K562 (cell line): ENCODE measurements around the gene ACTA2. TPM values are rescaled to one million over a fixed set of nuclear protein-coding genes. Genes with fewer than 3 reads are reported as not detected.
A peak's percentile ranks its signal among the peaks of the same experiment; 100 is the strongest.

Experiments used
- CEBPG ChIP-seq, 3 experiments: fragments of 200-800 bp in 1 of 3; sonication (Bioruptor generic) in 1 of 3; sonication (generic) in 1 of 3; formaldehyde crosslinking in 1 of 3; IDR thresholded peaks in 2 of 3; conservative IDR thresholded peaks in 1 of 3; 2 replicates each; pipeline versions ENCODE4 v1.6.1 to v1.8.0; 2016 to 2022; ENCODE audit warnings: missing compliant biosample characterization in 2 of 3, missing genetic modification characterization in 2 of 3, mild to moderate bottlenecking in 1 of 3, missing genetic modification reagents in 1 of 3
- CREM ChIP-seq: IDR thresholded peaks from 2 replicates; pipeline ENCODE4 v1.6.1; 2014; ENCODE audit warnings: antibody characterized with exemption, low read depth
- L3MBTL2 ChIP-seq: fragments of 450-650 bp; IDR thresholded peaks from 2 replicates; pipeline ENCODE4 v1.6.1; 2016; ENCODE audit warnings: mild to moderate bottlenecking, moderate library complexity
- TOE1 ChIP-seq, 2 experiments: fragments of 450-650 bp in 1 of 2; sonication (generic) in 1 of 2; formaldehyde crosslinking in 1 of 2; IDR thresholded peaks; 2 replicates each; pipeline versions ENCODE4 v1.7.1 to v1.8.0; 2016 to 2022; ENCODE audit warnings: borderline replicate concordance in 2 of 2, mild to moderate bottlenecking in 2 of 2, antibody characterized with exemption in 1 of 2, inconsistent platforms in 1 of 2, low read depth in 1 of 2, missing genetic modification reagents in 1 of 2, moderate library complexity in 1 of 2
- polyA plus RNA-seq, 8 experiments: library from polyadenylated mRNA; depleted of rRNA in 4 of 8; stranded (reverse) in 5 of 8; unstranded in 3 of 8; fragments of >200 nt; fragmentation: Nextera tagmentation in 2 of 8; fragmentation: Illumina TruSeq in 1 of 8; extraction: Ambion mirVana in 2 of 8; extraction: Trizol in 1 of 8; gene quantifications; 2 replicates each; pipeline versions ENCODE4 v1.2.1 to v1.2.3, GENCODE V29; 2011 to 2014; ENCODE audit warnings: inconsistent platforms in 1 of 8, missing spikeins in 1 of 8
- total RNA-seq, 7 experiments: library from RNA; depleted of rRNA in 6 of 7; stranded (reverse); fragments of >200 nt in 6 of 7; fragmentation: Illumina TruSeq in 2 of 7; extraction: Trizol in 2 of 7; gene quantifications; 2 replicates each; pipeline versions ENCODE4 v1.2.1 to v1.2.3, GENCODE V29; 2011 to 2021; ENCODE audit warnings: low replicate concordance in 1 of 7
- TF ChIP-seq, protein P1 (sequence below): IDR thresholded peaks from 2 replicates; pipeline ENCODE4 v1.6.1; 2011; ENCODE audit warnings: borderline replicate concordance, low read depth, mild to moderate bottlenecking, moderate library complexity, low read length; ENCODE audit not compliant: insufficient read depth, poor library complexity, severe bottlenecking
- TF ChIP-seq, protein P2 (sequence below): fragments of 450-650 bp; formaldehyde crosslinking; IDR thresholded peaks from 2 replicates; pipeline ENCODE4 v1.4.0; 2020; ENCODE audit warnings: mild to moderate bottlenecking, mixed read lengths
- TF ChIP-seq, protein P3 (sequence below): fragments of 450-650 bp; formaldehyde crosslinking; IDR thresholded peaks from 2 replicates; pipeline ENCODE4 v1.4.0; 2020; ENCODE audit warnings: mild to moderate bottlenecking, moderate library complexity

The ACTA2 gene
- total and polyA plus RNA-seq, 9 of the 15 experiments (the other 6 are each of a cell fraction or from before 2014, with no cell fraction given): 0.15 to 1.0 (median 0.38) TPM; not detected in 3

- TF ChIP-seq, protein P1, sequence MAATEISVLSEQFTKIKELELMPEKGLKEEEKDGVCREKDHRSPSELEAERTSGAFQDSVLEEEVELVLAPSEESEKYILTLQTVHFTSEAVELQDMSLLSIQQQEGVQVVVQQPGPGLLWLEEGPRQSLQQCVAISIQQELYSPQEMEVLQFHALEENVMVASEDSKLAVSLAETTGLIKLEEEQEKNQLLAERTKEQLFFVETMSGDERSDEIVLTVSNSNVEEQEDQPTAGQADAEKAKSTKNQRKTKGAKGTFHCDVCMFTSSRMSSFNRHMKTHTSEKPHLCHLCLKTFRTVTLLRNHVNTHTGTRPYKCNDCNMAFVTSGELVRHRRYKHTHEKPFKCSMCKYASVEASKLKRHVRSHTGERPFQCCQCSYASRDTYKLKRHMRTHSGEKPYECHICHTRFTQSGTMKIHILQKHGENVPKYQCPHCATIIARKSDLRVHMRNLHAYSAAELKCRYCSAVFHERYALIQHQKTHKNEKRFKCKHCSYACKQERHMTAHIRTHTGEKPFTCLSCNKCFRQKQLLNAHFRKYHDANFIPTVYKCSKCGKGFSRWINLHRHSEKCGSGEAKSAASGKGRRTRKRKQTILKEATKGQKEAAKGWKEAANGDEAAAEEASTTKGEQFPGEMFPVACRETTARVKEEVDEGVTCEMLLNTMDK: peak; percentile 17
- TF ChIP-seq, protein P2, sequence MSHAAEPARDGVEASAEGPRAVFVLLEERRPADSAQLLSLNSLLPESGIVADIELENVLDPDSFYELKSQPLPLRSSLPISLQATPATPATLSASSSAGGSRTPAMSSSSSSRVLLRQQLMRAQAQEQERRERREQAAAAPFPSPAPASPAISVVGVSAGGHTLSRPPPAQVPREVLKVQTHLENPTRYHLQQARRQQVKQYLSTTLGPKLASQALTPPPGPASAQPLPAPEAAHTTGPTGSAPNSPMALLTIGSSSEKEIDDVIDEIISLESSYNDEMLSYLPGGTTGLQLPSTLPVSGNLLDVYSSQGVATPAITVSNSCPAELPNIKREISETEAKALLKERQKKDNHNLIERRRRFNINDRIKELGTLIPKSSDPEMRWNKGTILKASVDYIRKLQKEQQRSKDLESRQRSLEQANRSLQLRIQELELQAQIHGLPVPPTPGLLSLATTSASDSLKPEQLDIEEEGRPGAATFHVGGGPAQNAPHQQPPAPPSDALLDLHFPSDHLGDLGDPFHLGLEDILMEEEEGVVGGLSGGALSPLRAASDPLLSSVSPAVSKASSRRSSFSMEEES: no peak
- TF ChIP-seq TOE1 (IDR thresholded peaks at IDR 0.05; ENCODE audit: borderline replicate concordance) (no peak), TOE1 (CRISPR knock-in tag; IDR thresholded peaks at IDR 0.05; ENCODE audit: borderline replicate concordance, low read depth) (no peak), L3MBTL2 (0 out of 2 replicates have a peak, but pooled peaks have one; percentile 19), CREM (0 out of 2 replicates have a peak, but pooled peaks have one; percentile 15), CEBPG (CRISPR knock-in tag; IDR thresholded peaks at IDR 0.05) (no peak), CEBPG (tag; conservative IDR thresholded peaks at IDR 0.05 in 1 of 2, IDR thresholded peaks at IDR 0.05 in 1 of 2) (no peak)
- TF ChIP-seq, protein P3, sequence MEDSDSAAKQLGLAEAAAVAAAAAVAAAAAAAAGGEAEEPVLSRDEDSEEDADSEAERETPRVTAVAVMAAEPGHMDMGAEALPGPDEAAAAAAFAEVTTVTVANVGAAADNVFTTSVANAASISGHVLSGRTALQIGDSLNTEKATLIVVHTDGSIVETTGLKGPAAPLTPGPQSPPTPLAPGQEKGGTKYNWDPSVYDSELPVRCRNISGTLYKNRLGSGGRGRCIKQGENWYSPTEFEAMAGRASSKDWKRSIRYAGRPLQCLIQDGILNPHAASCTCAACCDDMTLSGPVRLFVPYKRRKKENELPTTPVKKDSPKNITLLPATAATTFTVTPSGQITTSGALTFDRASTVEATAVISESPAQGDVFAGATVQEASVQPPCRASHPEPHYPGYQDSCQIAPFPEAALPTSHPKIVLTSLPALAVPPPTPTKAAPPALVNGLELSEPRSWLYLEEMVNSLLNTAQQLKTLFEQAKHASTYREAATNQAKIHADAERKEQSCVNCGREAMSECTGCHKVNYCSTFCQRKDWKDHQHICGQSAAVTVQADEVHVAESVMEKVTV: peak; percentile 40; the same call in 1 of the 2 replicates
Measured at GRCh38 chr10:88934900-88935672, 17.5 kb downstream of the ACTA2 start (continued).
